HepG2 (cell line): ENCODE results near the gene PSMB11. TPM values are rescaled to one million over a fixed set of nuclear protein-coding genes. Genes with fewer than 3 reads are reported as not detected.

ENCODE experiments used
- ATRX ChIP-seq: sonication (generic); formaldehyde crosslinking; IDR thresholded peaks from 2 replicates; pipeline ENCODE4 v1.4.0; 2020; ENCODE audit warnings: missing genetic modification reagents, borderline replicate concordance
- FOXK1 ChIP-seq: sonication (generic); formaldehyde crosslinking; IDR thresholded peaks from 2 replicates; pipeline ENCODE4 v1.4.0; 2020; ENCODE audit warnings: low read depth, missing genetic modification reagents, borderline replicate concordance
- IKZF4 ChIP-seq: sonication (generic); formaldehyde crosslinking; IDR thresholded peaks from 2 replicates; pipeline ENCODE4 v1.5.1; 2020; ENCODE audit warnings: borderline replicate concordance, mild to moderate bottlenecking, low read depth, missing genetic modification reagents; ENCODE audit errors: not compliant biosample characterization
- POLR2A ChIP-seq, 2 experiments: IDR thresholded peaks; 2 replicates each; pipeline ENCODE4 v1.6.1; 2011; ENCODE audit warnings: low read depth in 2 of 2, low read length in 2 of 2, mild to moderate bottlenecking in 1 of 2, moderate library complexity in 1 of 2; ENCODE audit not compliant: insufficient read depth in 1 of 2
- POLR2G ChIP-seq: fragments of 200-400 bp; formaldehyde crosslinking; IDR thresholded peaks from 2 replicates; pipeline ENCODE4 v1.6.1; 2018; ENCODE audit warnings: mild to moderate bottlenecking, low read depth, low read length, moderate library complexity
- RBAK ChIP-seq: sonication (generic); formaldehyde crosslinking; IDR thresholded peaks from 2 replicates; pipeline ENCODE4 v1.5.1; 2020; ENCODE audit warnings: mild to moderate bottlenecking, missing genetic modification reagents
- SNAPC5 ChIP-seq: sonication (generic); formaldehyde crosslinking; IDR thresholded peaks from 2 replicates; pipeline ENCODE4 v1.8.1; 2023; ENCODE audit warnings: mild to moderate bottlenecking, missing genetic modification reagents, borderline replicate concordance
- YY1 ChIP-seq: IDR thresholded peaks from 2 replicates; pipeline ENCODE4 v1.6.1; 2011; ENCODE audit warnings: low read length, low read depth, moderate library complexity, mild to moderate bottlenecking; ENCODE audit not compliant: insufficient read depth, insufficient replicate concordance
- ZFP36 ChIP-seq: fragments of 150-350 bp; IDR thresholded peaks from 2 replicates; pipeline ENCODE4 v1.6.1; 2018; ENCODE audit warnings: borderline replicate concordance, low read length, low read depth; ENCODE audit not compliant: partially characterized antibody
- ZNF547 ChIP-seq: sonication (generic); formaldehyde crosslinking; IDR thresholded peaks from 2 replicates; pipeline ENCODE4 v1.5.1; 2020; ENCODE audit warnings: mild to moderate bottlenecking, missing genetic modification reagents
- ZNF652 ChIP-seq: IDR thresholded peaks from 2 replicates; pipeline ENCODE4 v1.6.1; 2016; ENCODE audit warnings: low read depth, borderline replicate concordance
- polyA plus RNA-seq, 8 experiments: library from polyadenylated mRNA; depleted of rRNA in 3 of 8; stranded (reverse) in 7 of 8; unstranded in 1 of 8; fragments of >200 nt; fragmentation: Illumina TruSeq in 4 of 8; extraction: Trizol in 4 of 8; gene quantifications; 2 replicates each; pipeline versions ENCODE4 v1.2.1 to v1.2.3, GENCODE V29; 2011 to 2016; ENCODE audit warnings: low read depth in 4 of 8, missing spikeins in 1 of 8, mixed read lengths in 1 of 8; ENCODE audit not compliant: insufficient read depth in 1 of 8
- total RNA-seq, 5 experiments: library from RNA; depleted of rRNA; stranded (reverse); fragments of >200 nt; fragmentation: Illumina TruSeq; extraction: Trizol; gene quantifications; 2 replicates each; pipeline ENCODE4 v1.2.3, GENCODE V29; 2016; ENCODE audit warnings: low read depth in 1 of 5
- TF ChIP-seq, protein P1 (sequence below): sonication (generic); formaldehyde crosslinking; IDR thresholded peaks from 2 replicates; pipeline ENCODE4 v1.5.1; 2020; ENCODE audit warnings: missing genetic modification reagents, mild to moderate bottlenecking, borderline replicate concordance
- TF ChIP-seq, protein P2 (sequence below): IDR thresholded peaks from 2 replicates; pipeline ENCODE4 v1.6.1; 2016; ENCODE audit warnings: control low read depth
- TF ChIP-seq, protein P3 (sequence below): conservative IDR thresholded peaks from 2 replicates; pipeline ENCODE4 v1.6.1; 2018; ENCODE audit warnings: missing genetic modification reagents

Gene PSMB11
- total and polyA plus RNA-seq, 2 of the 13 experiments (the other 11 are each of a cell fraction or from before 2014, with no cell fraction given), result not detected

- TF ChIP-seq IKZF4 (CRISPR knock-in tag), result no peak
- TF ChIP-seq, protein P1, sequence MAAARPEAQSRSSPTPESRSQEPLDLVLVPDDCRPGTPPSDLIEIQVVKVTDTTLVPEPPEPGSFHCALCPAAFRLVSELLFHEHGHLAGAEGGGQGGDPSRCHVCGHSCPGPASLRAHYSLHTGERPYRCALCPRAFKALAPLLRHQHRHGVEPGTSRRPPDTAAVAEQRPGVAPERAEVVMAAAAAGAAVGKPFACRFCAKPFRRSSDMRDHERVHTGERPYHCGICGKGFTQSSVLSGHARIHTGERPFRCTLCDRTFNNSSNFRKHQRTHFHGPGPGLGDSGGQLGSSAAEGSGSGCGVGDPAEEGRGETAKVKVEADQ (CRISPR knock-in tag), result no peak
- no peak for TF ChIP-seq ZNF652 (CRISPR knock-in tag)
- no peak for TF ChIP-seq ZFP36
- peak; percentile 50 for TF ChIP-seq POLR2G
- no peak for TF ChIP-seq SNAPC5 (CRISPR knock-in tag)
- no peak for TF ChIP-seq YY1
- 0 out of 2 replicates have a peak, but pooled peaks have one; percentile 10 for TF ChIP-seq ZNF547
- no peak for TF ChIP-seq ATRX (CRISPR knock-in tag)
- no peak for TF ChIP-seq FOXK1 (CRISPR knock-in tag)
- TF ChIP-seq, protein P2, sequence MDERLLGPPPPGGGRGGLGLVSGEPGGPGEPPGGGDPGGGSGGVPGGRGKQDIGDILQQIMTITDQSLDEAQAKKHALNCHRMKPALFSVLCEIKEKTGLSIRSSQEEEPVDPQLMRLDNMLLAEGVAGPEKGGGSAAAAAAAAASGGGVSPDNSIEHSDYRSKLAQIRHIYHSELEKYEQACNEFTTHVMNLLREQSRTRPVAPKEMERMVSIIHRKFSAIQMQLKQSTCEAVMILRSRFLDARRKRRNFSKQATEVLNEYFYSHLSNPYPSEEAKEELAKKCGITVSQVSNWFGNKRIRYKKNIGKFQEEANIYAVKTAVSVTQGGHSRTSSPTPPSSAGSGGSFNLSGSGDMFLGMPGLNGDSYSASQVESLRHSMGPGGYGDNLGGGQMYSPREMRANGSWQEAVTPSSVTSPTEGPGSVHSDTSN (CRISPR knock-in tag), result no peak
- TF ChIP-seq POLR2A (IDR thresholded peaks at IDR 0.05; ENCODE audit: insufficient read depth in 1 of 2, low read depth in 2 of 2, low read length in 2 of 2), result peak in 1 of 2 experiments; percentile 47; a peak in 3 of 4 replicates
- TF ChIP-seq, protein P3, sequence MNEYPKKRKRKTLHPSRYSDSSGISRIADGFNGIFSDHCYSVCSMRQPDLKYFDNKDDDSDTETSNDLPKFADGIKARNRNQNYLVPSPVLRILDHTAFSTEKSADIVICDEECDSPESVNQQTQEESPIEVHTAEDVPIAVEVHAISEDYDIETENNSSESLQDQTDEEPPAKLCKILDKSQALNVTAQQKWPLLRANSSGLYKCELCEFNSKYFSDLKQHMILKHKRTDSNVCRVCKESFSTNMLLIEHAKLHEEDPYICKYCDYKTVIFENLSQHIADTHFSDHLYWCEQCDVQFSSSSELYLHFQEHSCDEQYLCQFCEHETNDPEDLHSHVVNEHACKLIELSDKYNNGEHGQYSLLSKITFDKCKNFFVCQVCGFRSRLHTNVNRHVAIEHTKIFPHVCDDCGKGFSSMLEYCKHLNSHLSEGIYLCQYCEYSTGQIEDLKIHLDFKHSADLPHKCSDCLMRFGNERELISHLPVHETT (CRISPR knock-in tag), result no peak
- TF ChIP-seq RBAK, result no peak
Observed at GRCh38 chr14:23023795-23024152, 18.2 kb upstream of the PSMB11 start (continued).
